ENCODE data around the gene DDX39A.
A peak's percentile ranks its signal among the peaks of the same experiment; 100 is the strongest.
"Not testable (repeated sequence)": the region's sequence is repeated elsewhere in the genome, so short reads cannot be mapped to it uniquely, and the experiment has no call there.

The DDX39A gene

GRCh38 chr19:14383661-14384555 is 35.2 kb downstream of the DDX39A start:
- DNase-seq, result peak; percentile 63

- DNase-seq, result peak; percentile 63
These were observed 37.3 kb downstream of the DDX39A start for GRCh38 chr19:14381689-14382474.

DNA sequence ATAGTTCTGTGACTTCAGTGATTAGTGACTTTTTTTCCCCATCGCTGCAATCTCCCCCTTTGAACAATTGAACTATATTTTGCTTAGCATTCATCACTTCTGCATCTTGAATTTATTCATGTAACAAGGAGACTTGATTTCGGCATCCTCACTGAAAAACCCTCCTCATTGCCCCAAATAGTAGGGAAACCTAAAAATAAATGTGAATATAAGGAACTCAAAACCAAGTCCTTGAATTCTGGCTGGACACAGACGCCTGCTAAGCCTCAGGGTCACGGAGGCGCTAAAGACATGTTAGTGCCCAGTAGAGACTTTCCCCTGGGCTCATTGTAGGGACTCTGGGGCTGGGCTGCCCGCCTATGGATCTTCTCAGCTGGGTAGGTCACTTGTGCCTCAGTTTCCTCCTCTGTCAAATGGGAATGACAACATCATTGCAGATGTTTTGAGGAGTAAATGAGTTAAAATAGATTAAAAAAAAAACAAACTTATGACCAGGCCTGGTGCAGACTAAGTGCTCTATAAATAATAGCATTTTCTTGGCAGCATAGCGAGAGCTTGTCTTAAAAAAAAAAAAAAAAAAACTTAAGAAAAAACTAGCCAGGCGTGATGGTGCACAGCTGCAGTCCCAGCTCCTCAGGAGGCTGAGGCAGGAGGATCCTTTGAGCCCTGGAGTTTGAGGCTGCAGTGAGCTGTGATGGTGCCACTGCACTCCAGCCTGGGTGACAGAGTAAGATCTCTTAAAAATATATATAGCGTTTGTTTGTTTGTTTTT is 39.7 kb downstream of the DDX39A start:
- no peak for DNase-seq

GRCh38 chr19:14378890-14379289 is 40.3 kb downstream of the DDX39A start:
- no peak for DNase-seq

DNA sequence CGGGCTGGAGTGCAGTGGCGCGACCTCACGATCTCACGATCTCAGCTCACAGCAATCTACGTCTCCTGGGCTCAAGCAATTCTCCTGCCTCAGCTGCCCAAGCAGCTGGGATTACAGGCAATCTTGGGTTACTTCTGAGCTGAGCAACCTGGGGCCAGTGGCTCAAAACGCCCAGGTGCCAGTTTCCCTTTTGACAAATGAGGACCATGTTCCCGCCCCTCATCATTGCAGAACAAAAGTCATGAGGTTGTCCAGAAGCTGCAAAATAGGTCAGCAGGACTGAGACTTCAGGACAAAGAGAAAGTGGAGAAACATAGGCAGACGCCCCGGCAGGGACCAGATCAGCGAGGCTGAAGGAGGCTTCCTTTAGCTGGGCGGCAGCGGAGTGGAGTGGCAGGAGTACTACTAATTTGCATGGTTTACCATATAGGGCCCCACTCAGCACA is 41.2 kb downstream of the DDX39A start:
- no peak for DNase-seq

GRCh38 chr19:14375582-14376291 is 43.4 kb downstream of the DDX39A start:
- DNase-seq, result no peak

DNA sequence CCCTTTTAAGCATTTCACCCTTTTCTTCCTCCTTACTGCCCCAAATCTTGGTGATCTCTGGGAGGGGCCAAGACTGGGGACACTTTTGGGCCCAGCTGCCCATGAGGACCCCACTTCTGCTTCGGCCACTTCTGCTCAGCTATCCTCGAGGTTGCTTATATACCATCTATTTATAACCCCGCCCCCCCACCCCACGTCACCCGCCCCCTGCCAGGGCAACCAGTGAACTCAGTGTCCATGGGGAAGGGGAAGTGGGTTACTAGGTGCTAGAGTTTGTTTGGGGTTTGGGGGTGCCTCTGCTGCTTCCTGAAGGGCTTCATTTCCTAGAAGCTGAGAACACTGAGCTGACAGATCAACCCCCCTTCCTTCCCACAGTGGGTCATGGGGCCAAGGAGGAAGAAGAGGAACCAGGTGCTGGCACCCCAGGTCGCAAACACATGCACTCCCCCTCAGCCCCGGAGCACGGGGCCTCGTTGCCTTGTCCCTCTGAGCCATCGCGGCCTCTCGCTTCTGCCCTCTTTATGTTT is 44.0 kb downstream of the DDX39A start:
- peak; percentile 71 for DNase-seq

GRCh38 chr19:14374313-14374712 is 44.8 kb downstream of the DDX39A start:
- DNase-seq, result not testable (repeated sequence)

DNA sequence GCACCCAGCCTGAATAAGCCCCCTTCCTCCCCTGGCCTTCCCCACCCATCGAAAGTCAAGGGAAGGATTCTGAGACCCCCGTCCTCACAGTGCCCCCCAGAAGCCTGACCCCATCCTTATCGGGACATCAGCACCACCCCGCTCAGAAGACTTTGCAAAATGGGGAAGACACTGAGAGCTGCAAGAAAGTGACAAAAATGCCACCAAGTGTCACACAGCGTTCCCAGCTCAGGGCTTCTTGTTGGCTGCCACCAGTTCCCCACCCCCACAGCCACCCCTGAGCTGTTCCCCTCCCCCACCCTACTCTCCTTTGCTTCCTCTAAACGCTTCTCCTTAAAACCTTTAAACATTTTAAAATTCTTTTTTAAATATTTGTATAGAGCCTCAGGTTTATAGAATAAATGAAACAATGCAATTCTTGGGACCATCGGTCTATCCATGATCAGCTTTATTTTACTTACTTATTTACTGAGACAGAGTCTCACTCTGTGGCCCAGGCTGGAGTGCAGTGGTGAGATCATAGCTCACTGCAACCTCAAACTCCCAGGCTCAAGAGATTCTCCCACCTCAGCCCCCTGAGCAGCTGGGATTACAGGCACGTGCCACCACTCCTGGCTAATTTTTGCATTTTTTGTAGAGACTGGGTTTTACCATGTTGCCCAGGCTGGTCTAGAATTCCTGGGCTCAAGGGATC is 46.6 kb downstream of the DDX39A start:
- not testable (repeated sequence) for DNase-seq

- DNase-seq, result no peak
These were observed 47.8 kb downstream of the DDX39A start for GRCh38 chr19:14371301-14371821.

DNA sequence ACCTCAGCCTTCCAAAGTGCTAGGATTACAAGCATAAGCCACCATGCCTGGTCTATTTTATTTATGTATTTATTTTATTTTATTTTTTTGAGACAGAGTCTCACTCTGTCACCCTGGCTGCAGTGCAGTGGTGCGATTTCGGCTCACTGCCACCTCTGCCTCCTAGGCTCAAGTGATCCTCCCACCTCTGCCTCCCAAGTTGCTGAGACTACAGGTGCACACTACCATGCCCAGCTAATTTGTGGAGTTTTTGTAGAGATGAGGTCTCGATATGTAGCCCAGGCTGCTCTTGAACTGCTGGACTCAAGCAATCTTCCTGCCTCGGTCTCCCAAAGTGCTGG is 48.2 kb downstream of the DDX39A start:
- DNase-seq, result no peak

DNA sequence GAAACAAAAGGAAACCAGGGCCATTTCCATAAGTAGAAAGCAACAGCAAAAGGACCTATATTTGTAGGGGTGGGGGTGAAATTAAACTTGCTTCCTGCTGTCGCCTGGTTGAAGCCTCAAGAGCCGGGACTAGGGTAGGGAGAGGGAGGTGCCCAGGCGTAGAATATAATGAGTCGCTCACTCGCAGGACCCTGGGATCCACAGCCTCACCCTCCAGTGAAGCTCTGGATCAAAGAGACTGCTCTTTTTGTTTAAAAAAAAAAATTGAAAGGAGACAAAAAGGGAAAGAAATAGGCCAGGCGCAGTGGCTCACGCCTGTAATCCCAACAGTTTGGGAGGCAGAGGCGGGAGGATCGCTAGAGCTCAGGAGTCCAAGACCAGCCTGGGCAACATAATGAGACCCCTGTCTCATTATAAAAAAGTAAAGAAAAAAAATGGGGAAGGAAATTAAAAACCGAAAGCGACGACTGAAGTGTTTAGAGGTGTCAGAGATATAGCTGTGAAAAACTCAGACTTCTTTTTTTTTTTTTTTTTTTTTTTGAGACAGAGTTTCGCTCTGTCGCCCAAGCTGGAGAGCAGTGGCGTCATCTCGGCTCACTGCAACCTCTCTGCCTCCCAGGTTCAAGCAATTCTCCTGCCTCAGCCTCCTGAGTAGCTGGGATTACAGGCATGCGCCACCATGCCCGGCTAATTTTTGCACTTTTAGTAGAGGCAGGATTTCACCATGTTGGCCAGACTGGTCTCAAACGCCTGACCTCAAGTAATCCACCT is 48.8 kb downstream of the DDX39A start:
- peak; percentile 36 for DNase-seq

- DNase-seq, result peak; percentile 78
These were observed 49.6 kb downstream of the DDX39A start for GRCh38 chr19:14369399-14370168.

DNA sequence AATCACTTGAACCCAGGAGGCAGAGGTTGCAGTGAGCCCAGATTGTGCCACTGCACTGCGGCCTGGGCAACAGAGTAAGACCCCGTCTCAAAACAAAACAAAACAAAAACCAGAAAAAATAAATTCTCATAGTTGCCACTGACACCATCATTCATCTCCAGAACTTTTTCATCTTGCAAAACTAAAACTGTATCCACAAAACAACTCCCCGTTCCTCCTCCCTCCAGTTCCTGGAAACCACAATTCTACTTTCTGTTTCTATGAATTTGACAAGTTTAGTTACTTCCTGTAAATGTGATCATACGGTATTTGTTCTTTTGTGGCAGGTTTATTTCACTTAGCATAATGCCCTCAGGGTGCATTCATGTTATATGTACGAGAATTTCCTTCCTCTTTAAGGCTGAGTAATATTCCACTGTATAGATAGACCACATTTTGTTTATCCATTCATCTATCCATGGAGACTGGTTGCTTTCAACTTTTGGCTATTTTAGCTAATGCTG is 51.1 kb downstream of the DDX39A start:
- no peak for DNase-seq

- no peak for DNase-seq
These were observed 52.1 kb downstream of the DDX39A start for GRCh38 chr19:14367016-14367415.

GRCh38 chr19:14366529-14366928 is 52.6 kb downstream of the DDX39A start:
- DNase-seq, result peak; percentile 87

GRCh38 chr19:14364098-14364443 is 55.1 kb downstream of the DDX39A start:
- DNase-seq, result not testable (repeated sequence)

- peak; percentile 25 for DNase-seq
These were observed 55.7 kb downstream of the DDX39A start for GRCh38 chr19:14363183-14364097.

Data from effector CD8-positive, alpha-beta T cell (primary cell).